Stimulated activated CD4-positive, alpha-beta T cell treated with anti-CD3 and anti-CD28 coated beads, Interleukin-15, amount 100 ng/mL, for 48 hours (primary cell): ENCODE data around the gene ZNF573.
A peak's percentile ranks its signal among the peaks of the same experiment; 100 is the strongest.

Experiments used
- DNase-seq, 2 donors: peaks; one replicate each; pipeline ENCODE4 v3.0.0-alpha.2; 2020; ENCODE audit warnings: low read depth in 2 of 2

Gene ZNF573

DNA sequence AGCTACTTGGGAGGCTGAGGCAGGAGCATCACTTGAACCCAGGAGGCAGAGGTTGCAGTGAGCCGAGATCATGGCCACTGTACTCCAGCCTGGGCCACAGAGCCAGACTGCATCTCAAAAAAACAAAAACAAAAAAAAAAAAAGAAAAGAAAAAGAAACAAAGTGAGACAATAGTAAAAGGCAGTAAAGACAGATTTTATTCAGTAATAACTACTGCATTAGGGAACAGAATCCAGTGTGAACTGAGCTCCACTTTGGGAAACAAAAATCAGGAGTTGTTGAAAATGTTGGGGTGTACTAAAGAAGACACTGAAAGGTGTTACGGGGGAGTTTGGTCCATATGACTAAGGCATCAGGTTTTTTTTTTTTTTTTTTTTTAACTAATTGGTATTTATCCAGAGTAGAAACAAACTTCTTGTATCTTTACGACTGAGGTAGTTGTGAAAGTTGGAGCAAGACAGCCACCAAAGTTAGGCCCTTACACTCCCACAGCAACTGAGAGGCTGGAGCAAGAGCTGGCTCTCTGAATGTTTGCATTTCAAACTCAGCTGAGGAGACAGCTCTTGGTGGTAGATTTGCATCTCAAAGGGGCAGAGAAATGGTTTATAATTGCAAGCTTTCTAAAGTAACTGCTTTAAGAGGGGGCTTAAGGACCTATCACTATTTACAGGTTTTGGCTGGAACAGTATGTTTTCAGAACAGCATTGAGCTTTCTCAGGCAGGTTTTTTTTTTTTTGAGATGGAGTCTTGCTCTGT is 84.1 kb downstream of the ZNF573 start:
- no peak for DNase-seq

DNA sequence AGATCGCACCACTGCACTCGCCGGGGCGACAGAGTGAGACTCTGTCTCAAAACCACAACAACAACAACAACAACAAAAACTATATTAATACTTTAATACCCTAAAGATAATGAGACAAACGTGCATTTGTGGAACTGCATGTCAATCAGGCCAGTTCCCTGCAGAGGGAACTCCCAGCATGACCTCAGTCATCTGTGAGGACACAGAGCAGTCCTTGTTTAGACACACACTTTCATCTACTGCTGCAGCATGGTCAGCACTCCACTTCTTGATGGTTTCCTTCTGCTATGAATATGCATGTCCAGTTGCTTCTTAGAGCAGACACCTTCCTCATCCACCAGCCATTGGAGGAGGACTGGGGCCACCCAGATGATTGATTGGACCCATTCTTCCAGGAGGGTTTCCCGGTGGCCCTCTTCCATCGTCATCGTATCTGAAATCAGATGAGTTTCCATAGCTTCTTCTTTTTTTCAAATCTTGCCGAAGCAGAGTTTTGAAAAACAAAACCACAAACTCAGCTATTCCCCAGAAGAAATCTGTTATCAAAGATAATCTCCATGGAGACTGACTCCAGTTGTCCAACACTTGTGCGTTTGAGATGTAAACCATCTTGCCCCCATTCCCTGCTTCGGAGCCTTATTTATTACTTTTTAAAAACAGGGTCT is 86.3 kb downstream of the ZNF573 start:
- no peak for DNase-seq

DNA sequence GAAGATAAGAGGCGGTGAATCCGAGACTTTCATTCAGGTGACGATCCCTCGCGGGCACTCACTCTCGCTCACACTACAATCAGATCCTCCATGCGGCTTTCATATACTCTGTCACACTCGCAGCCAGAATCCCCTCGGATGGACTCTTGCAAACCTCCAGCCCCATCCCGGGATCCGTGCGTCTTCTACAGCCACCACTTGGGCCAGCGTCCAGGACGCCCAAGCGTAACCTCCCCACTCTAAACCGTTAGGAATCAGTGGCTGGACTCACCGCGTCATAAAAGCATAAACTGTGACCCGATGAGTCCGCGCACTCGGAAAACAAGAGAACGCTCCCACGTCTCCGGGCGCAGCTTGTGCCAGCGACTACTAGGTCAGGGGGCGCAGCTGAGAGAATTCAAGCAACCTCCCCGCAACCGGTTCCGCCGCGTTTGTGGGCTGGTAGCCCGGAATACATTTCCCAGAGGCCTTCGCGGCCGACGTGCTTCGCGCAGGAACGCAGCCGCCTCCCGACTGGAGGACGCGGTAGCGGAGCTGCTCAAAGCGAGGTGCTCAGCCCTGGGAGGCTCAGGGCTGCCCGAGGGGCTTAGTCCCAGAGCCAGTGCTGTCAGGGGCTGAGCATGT is 87.4 kb downstream of the ZNF573 start:
- DNase-seq = peak; percentile 65 to 71
